ENCODE results near the gene BANK1.

Gene BANK1

GRCh38 chr4:101790521-101791181 lies at the start of gene BANK1:
Gene BANK1, plus strand, starts transcription at chr4:101790730. Its CDS starts 151 bp downstream, at chr4:101790881.
- no peak for TF ChIP-seq ZNF629 (tag by site-specific recombination; IDR thresholded peaks at IDR 0.05)
- no peak for TF ChIP-seq PATZ1 (tag by site-specific recombination; IDR thresholded peaks at IDR 0.05)
- TF ChIP-seq ZNF544 (tag by site-specific recombination; IDR thresholded peaks at IDR 0.05) = no peak
- no peak for TF ChIP-seq BCL6B (tag by site-specific recombination; IDR thresholded peaks at IDR 0.05)
- POLR2A ChIA-PET = no interaction called here
- H3K4me3 ChIP-seq (ENCODE audit: low read depth, low read length) = peak within 1 kb of the TSS; percentile 9; the same call in 1 of the 2 replicates
- H3K36me3 ChIP-seq (ENCODE audit: control insufficient read depth in 2 of 2, insufficient read depth in 1 of 2, low read length in 2 of 2) = no peaks in the 10 kb centered on the region
- no peak within 1 kb of the TSS for H3K27ac ChIP-seq (ENCODE audit: extremely low read depth, low read depth, low read length)
- no peaks in the 10 kb centered on the region for H3K9me3 ChIP-seq (ENCODE audit: control insufficient read depth, insufficient read depth, low read depth, low read length)
- CTCF ChIA-PET = no interaction called here
- no peaks in the 10 kb centered on the region for H3K4me1 ChIP-seq (ENCODE audit: control insufficient read depth, insufficient read depth, low read length)

GRCh38 chr4:101753721-101754120 lies 36.8 kb upstream of the BANK1 start:
- Histone ChIP-seq H3K27ac (ENCODE audit: extremely low read depth, low read depth, low read length) (no peak overlapping the region), H3K36me3 (ENCODE audit: control insufficient read depth in 2 of 2, insufficient read depth in 1 of 2, low read length in 2 of 2) (no peaks in the 10 kb centered on the region), H3K4me1 (ENCODE audit: control insufficient read depth, insufficient read depth, low read length) (no peaks in the 10 kb centered on the region), H3K9me3 (ENCODE audit: control insufficient read depth, insufficient read depth, low read depth, low read length) (no peaks in the 10 kb centered on the region), H3K4me3 (ENCODE audit: low read depth, low read length) (no peak overlapping the region)
- no peak for TF ChIP-seq OVOL3 (tag by site-specific recombination; IDR thresholded peaks at IDR 0.05)
- no peak for TF ChIP-seq ZNF654 (tag by site-specific recombination; IDR thresholded peaks at IDR 0.05; ENCODE audit: low read depth)
- TF ChIP-seq ZNF521 (tag by site-specific recombination; IDR thresholded peaks at IDR 0.05) = no peak
- no peak for TF ChIP-seq ZNF488 (tag by site-specific recombination; IDR thresholded peaks at IDR 0.05)
- TF ChIP-seq ZBTB20 (tag by site-specific recombination; IDR thresholded peaks at IDR 0.05) = no peak
- TF ChIP-seq ZNF140 (tag by site-specific recombination; IDR thresholded peaks at IDR 0.05) = no peak
- no peak for TF ChIP-seq ZNF843 (tag by site-specific recombination; IDR thresholded peaks at IDR 0.05)
- no peak for TF ChIP-seq ZNF280D (tag by site-specific recombination; IDR thresholded peaks at IDR 0.05)
- TF ChIP-seq ZNF768 (tag by site-specific recombination; IDR thresholded peaks at IDR 0.05) = no peak
- TF ChIP-seq ZNF138 (tag by site-specific recombination; IDR thresholded peaks at IDR 0.05; ENCODE audit: borderline replicate concordance) = no peak
- TF ChIP-seq ZNF416 (tag by site-specific recombination; IDR thresholded peaks at IDR 0.05) = no peak
- no peak for TF ChIP-seq ZNF114 (tag by site-specific recombination; IDR thresholded peaks at IDR 0.05)
- no peak for TF ChIP-seq ZNF148 (tag by site-specific recombination; IDR thresholded peaks at IDR 0.05; ENCODE audit: borderline replicate concordance)
- no peak for TF ChIP-seq ZNF600 (tag by site-specific recombination; IDR thresholded peaks at IDR 0.05)
- no peak for TF ChIP-seq ZNF324 (tag by site-specific recombination; IDR thresholded peaks at IDR 0.05)
- no peak for TF ChIP-seq WT1 (tag by site-specific recombination; IDR thresholded peaks at IDR 0.05)
- TF ChIP-seq EGR2 (tag by site-specific recombination; IDR thresholded peaks at IDR 0.05; ENCODE audit: low read depth) = no peak
- no peak for TF ChIP-seq ZSCAN5A (tag by site-specific recombination; IDR thresholded peaks at IDR 0.05)
- POLR2A ChIA-PET = no interaction called here
- CTCF ChIA-PET = no interaction called here

Measured in HEK293 (cell line).